Keratinocyte (primary cell): Measurements from ENCODE around the gene FOXS1. TPM values are rescaled to one million over a fixed set of nuclear protein-coding genes. Genes with fewer than 3 reads are reported as not detected.

Experiments used
- DNase-seq: peaks from one replicate; pipeline ENCODE4 v3.0.0-alpha.2; 2011; ENCODE audit warnings: low read depth, missing footprints, low spot score
- FAIRE-seq: peaks from 2 replicates; lab custom pipeline; 2011; peaks lifted over from hg19 to GRCh38; lab: Jason Lieb, UNC
- H2AFZ ChIP-seq: 2 replicates; pipeline ENCODE4 v1.6.0; 2012; ENCODE audit warnings: low read length, control low read depth, inconsistent platforms; ENCODE audit not compliant: control insufficient read depth
- H3K27ac ChIP-seq: 2 replicates; pipeline ENCODE4 v1.5.1; 2011; ENCODE audit warnings: low read length; ENCODE audit not compliant: control insufficient read depth, insufficient read depth
- H3K27me3 ChIP-seq: 3 replicates; pipeline ENCODE4 v1.6.0; 2011; ENCODE audit warnings: low read length; ENCODE audit not compliant: control insufficient read depth, insufficient read depth; ENCODE audit errors: extremely low read depth
- H3K36me3 ChIP-seq, 2 experiments: 2 replicates in 1 of 2; 3 replicates in 1 of 2; pipeline ENCODE4 v1.5.1; 2011; ENCODE audit warnings: low read length in 2 of 2, mild to moderate bottlenecking in 1 of 2; ENCODE audit not compliant: control insufficient read depth in 2 of 2, insufficient read depth in 2 of 2; ENCODE audit errors: extremely low read depth in 1 of 2
- H3K4me1 ChIP-seq: 3 replicates; pipeline ENCODE4 v1.5.1; 2011; ENCODE audit warnings: low read length; ENCODE audit not compliant: control insufficient read depth, insufficient read depth; ENCODE audit errors: extremely low read depth
- H3K4me2 ChIP-seq: 3 replicates; pipeline ENCODE4 v1.6.0; 2011; ENCODE audit warnings: low read depth, low read length; ENCODE audit not compliant: control insufficient read depth, insufficient read depth; ENCODE audit errors: extremely low read depth
- H3K4me3 ChIP-seq, 3 experiments: fragments of 200-600 bp in 1 of 3; sonication (generic) in 1 of 3; 2 replicates in 2 of 3; 3 replicates in 1 of 3; pipeline ENCODE4 v1.5.1; 2011 to 2016; ENCODE audit warnings: low read length in 3 of 3, mild to moderate bottlenecking in 3 of 3, control low read depth in 2 of 3, inconsistent platforms in 1 of 3, low read depth in 1 of 3, mixed read lengths in 1 of 3, mixed run types in 1 of 3, moderate library complexity in 1 of 3; ENCODE audit not compliant: control insufficient read depth in 2 of 3, insufficient read depth in 2 of 3; ENCODE audit errors: extremely low read depth in 1 of 3
- H3K79me2 ChIP-seq: 2 replicates; pipeline ENCODE4 v1.6.0; 2012; ENCODE audit warnings: low read length; ENCODE audit not compliant: control insufficient read depth, insufficient read depth
- H3K9ac ChIP-seq: 3 replicates; pipeline ENCODE4 v1.6.0; 2011; ENCODE audit warnings: low read length; ENCODE audit not compliant: control insufficient read depth, insufficient read depth; ENCODE audit errors: extremely low read depth
- H3K9me1 ChIP-seq: 3 replicates; pipeline ENCODE4 v1.6.0; 2011; ENCODE audit warnings: low read length; ENCODE audit not compliant: control insufficient read depth, insufficient read depth; ENCODE audit errors: extremely low read depth
- H3K9me3 ChIP-seq: 2 replicates; pipeline ENCODE4 v1.5.1; 2012; ENCODE audit warnings: low read depth, low read length; ENCODE audit not compliant: control insufficient read depth
- H4K20me1 ChIP-seq: 3 replicates; pipeline ENCODE4 v1.6.0; 2011; ENCODE audit warnings: low read length; ENCODE audit not compliant: control insufficient read depth, insufficient read depth; ENCODE audit errors: extremely low read depth
- EZH2 ChIP-seq: IDR thresholded peaks from one replicate; pipeline ENCODE4 v1.6.1; 2012; ENCODE audit warnings: inconsistent platforms, mild to moderate bottlenecking, low read length, moderate library complexity
- dilution Hi-C: fragments of 300-500 bp; cut with MboI; formaldehyde crosslinking; loops from one replicate; pipeline ENCODE4 v1.7.0; 2020; ENCODE audit warnings: low sequenced_read_pairs; ENCODE audit not compliant: extremely low pct_ligation_motif_present
- polyA plus RNA-seq, 5 experiments: library from polyadenylated mRNA; depleted of rRNA in 3 of 5; stranded (reverse) in 3 of 5; stranded (forward) in 1 of 5; unstranded in 1 of 5; fragments of >200 nt; gene quantifications; 1 replicate in 1 of 5; 2 replicates in 3 of 5; 3 replicates in 1 of 5; pipeline versions ENCODE4 v1.2.1 to v1.2.3, GENCODE V29; 2011 to 2012; ENCODE audit warnings: missing spikeins in 2 of 5, low read depth in 1 of 5, low replicate concordance in 1 of 5
- TF ChIP-seq, protein P1 (sequence below), 3 experiments: IDR thresholded peaks in 1 of 3; conservative IDR thresholded peaks in 1 of 3; optimal IDR thresholded peaks in 1 of 3; 2 replicates in 2 of 3; 3 replicates in 1 of 3; pipeline versions ENCODE3 to v1.5.1; 2011; ENCODE audit warnings: low read length in 3 of 3, mild to moderate bottlenecking in 3 of 3, moderate library complexity in 2 of 3, control low read depth in 1 of 3, inconsistent platforms in 1 of 3; ENCODE audit not compliant: insufficient read depth in 2 of 3; ENCODE audit errors: extremely low read depth in 1 of 3

Gene FOXS1
- polyA plus RNA-seq, 1 donor (not counting 4 experiments of a cell fraction or from before 2014, with no cell fraction given) = not detected

DNA sequence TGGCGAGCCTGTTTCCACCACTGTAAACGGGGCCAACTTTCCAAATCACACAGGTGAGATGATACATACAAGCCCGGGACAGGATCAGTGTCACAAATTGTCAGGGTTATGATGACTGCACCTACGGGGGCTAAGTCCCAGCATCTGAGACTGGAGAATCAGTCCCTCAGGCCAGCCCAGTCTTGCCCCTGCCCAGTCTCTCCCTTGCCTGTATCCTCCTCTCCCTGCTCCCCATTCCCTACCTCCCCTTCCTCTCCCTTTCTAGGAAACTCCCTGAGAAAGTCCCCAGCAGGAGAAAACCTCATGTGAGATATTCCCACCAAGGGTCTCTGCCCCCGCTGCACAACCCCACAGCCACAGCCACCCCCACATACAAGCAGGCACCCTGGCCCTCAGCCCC, 1.5 kb downstream of the FOXS1 start:
- H3K9me1 ChIP-seq = no peaks in the 10 kb centered on the region
- H3K9me3 ChIP-seq = no peaks in the 10 kb centered on the region
- FAIRE-seq (no peak), DNase-seq (no peak)
- peaks cover 3% of the 10 kb centered on the region for H4K20me1 ChIP-seq
- no peak overlapping the region for H3K27ac ChIP-seq
- no peak overlapping the region for H3K4me3 ChIP-seq
- no peak overlapping the region for H3K9ac ChIP-seq
- dilution Hi-C loops = no loop called here
- peaks cover 30% of the 10 kb centered on the region for H3K27me3 ChIP-seq
- no peak overlapping the region for H3K4me2 ChIP-seq
- H3K79me2 ChIP-seq = no peaks in the 10 kb centered on the region
- no peaks in the 10 kb centered on the region for H3K4me1 ChIP-seq
- H3K36me3 ChIP-seq = no peaks in the 10 kb centered on the region
- TF ChIP-seq EZH2 = no peak
- TF ChIP-seq, protein P1, sequence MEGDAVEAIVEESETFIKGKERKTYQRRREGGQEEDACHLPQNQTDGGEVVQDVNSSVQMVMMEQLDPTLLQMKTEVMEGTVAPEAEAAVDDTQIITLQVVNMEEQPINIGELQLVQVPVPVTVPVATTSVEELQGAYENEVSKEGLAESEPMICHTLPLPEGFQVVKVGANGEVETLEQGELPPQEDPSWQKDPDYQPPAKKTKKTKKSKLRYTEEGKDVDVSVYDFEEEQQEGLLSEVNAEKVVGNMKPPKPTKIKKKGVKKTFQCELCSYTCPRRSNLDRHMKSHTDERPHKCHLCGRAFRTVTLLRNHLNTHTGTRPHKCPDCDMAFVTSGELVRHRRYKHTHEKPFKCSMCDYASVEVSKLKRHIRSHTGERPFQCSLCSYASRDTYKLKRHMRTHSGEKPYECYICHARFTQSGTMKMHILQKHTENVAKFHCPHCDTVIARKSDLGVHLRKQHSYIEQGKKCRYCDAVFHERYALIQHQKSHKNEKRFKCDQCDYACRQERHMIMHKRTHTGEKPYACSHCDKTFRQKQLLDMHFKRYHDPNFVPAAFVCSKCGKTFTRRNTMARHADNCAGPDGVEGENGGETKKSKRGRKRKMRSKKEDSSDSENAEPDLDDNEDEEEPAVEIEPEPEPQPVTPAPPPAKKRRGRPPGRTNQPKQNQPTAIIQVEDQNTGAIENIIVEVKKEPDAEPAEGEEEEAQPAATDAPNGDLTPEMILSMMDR (optimal IDR thresholded peaks at IDR 0.05 in 1 of 3, IDR thresholded peaks at IDR 0.05 in 1 of 3, conservative IDR thresholded peaks at IDR 0.05 in 1 of 3; ENCODE audit: extremely low read depth in 1 of 3, insufficient read depth in 2 of 3, low read length in 3 of 3) = no peak
- H2AFZ ChIP-seq = no peak overlapping the region

GRCh38 chr20:31843288-31843687, 2.1 kb downstream of the FOXS1 start:
- no peaks in the 10 kb centered on the region for H3K79me2 ChIP-seq
- no peak overlapping the region for H2AFZ ChIP-seq
- no peak for DNase-seq
- H3K9ac ChIP-seq = no peak overlapping the region
- no peak for FAIRE-seq
- no peaks in the 10 kb centered on the region for H3K36me3 ChIP-seq
- no peak for TF ChIP-seq EZH2
- TF ChIP-seq, protein P1 (optimal IDR thresholded peaks at IDR 0.05 in 1 of 3, IDR thresholded peaks at IDR 0.05 in 1 of 3, conservative IDR thresholded peaks at IDR 0.05 in 1 of 3; ENCODE audit: extremely low read depth in 1 of 3, insufficient read depth in 2 of 3, low read length in 3 of 3) = no peak
- H3K4me3 ChIP-seq = no peak overlapping the region
- dilution Hi-C loops = no loop called here
- H3K9me3 ChIP-seq = no peaks in the 10 kb centered on the region
- peaks cover 3% of the 10 kb centered on the region for H4K20me1 ChIP-seq
- H3K9me1 ChIP-seq = no peaks in the 10 kb centered on the region
- H3K27ac ChIP-seq = no peak overlapping the region
- no peak overlapping the region for H3K4me2 ChIP-seq
- H3K4me1 ChIP-seq = no peaks in the 10 kb centered on the region
- peaks cover 31% of the 10 kb centered on the region for H3K27me3 ChIP-seq
